Parathyroid adenoma (tissue), 2 donors: ENCODE data around the gene CAMK2D.

Source experiments
- H2AFZ ChIP-seq: fragments of 300-600 bp; sonication (generic); one replicate; pipeline ENCODE4 v1.7.0; 2017; ENCODE audit warnings: antibody characterized with exemption, mild to moderate bottlenecking
- H3K27ac ChIP-seq: fragments of 300-600 bp; sonication (generic); one replicate; pipeline ENCODE4 v1.7.0; 2017
- H3K27me3 ChIP-seq: fragments of 300-600 bp; sonication (generic); one replicate; pipeline ENCODE4 v1.7.0; 2017; ENCODE audit warnings: low read length; ENCODE audit not compliant: control insufficient read depth, insufficient read depth
- H3K36me3 ChIP-seq: fragments of 300-600 bp; sonication (generic); one replicate; pipeline ENCODE4 v1.7.0; 2017; ENCODE audit warnings: low read length; ENCODE audit not compliant: control insufficient read depth, insufficient read depth
- H3K4me1 ChIP-seq: fragments of 300-600 bp; sonication (generic); one replicate; pipeline ENCODE4 v1.7.0; 2017; ENCODE audit warnings: control low read depth
- H3K4me2 ChIP-seq: fragments of 300-600 bp; sonication (generic); one replicate; pipeline ENCODE4 v1.7.0; 2017; ENCODE audit warnings: low read length
- H3K4me3 ChIP-seq: fragments of 300-600 bp; sonication (generic); one replicate; pipeline ENCODE4 v1.7.0; 2017; ENCODE audit warnings: low read depth, low read length
- H3K79me2 ChIP-seq: fragments of 300-600 bp; sonication (generic); one replicate; pipeline ENCODE4 v1.7.0; 2017; ENCODE audit warnings: control low read depth
- H3K9ac ChIP-seq: fragments of 300-600 bp; sonication (generic); one replicate; pipeline ENCODE4 v1.7.0; 2017; ENCODE audit warnings: mild to moderate bottlenecking
- H3K9me3 ChIP-seq: fragments of 300-600 bp; sonication (generic); one replicate; pipeline ENCODE4 v1.7.0; 2017; ENCODE audit warnings: low read length; ENCODE audit not compliant: control insufficient read depth
- TF ChIP-seq, protein P1 (sequence below): fragments of 300-600 bp; sonication (generic); IDR thresholded peaks from one replicate; pipeline ENCODE4 v1.7.0; 2017; ENCODE audit warnings: antibody characterized with exemption, mild to moderate bottlenecking
- donor health status: primary hyperparathyroidism.

Gene CAMK2D

DNA sequence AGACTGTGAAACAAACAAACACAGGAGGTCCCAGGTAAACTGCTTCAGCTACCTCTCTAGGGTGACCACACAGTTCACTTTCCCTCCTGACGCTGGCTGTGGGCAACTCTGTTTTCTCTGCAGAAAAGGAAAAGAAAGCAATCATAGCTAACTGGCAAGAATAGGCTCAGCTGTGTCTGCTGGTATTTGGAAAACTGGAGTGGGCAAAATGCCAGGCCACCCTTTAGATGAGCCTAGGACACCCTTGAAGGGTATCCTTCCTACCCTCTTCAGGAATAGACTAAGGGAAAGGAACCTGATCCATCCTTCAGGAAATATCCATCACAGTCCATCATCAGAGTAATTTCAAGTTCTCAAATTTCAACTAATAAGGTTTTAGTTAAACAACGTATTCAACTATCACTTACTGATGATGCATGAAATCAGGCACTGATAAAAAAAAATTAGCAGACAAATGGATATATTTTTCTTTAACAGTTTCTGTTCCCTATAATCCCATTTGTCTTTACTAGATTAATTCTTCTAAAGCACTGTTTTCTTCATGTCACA lies 60.9 kb downstream of the CAMK2D start:
- Histone ChIP-seq H3K4me2 (no peak overlapping the region), H3K27ac (no peak overlapping the region), H3K9me3 (no peaks in the 10 kb centered on the region)

DNA sequence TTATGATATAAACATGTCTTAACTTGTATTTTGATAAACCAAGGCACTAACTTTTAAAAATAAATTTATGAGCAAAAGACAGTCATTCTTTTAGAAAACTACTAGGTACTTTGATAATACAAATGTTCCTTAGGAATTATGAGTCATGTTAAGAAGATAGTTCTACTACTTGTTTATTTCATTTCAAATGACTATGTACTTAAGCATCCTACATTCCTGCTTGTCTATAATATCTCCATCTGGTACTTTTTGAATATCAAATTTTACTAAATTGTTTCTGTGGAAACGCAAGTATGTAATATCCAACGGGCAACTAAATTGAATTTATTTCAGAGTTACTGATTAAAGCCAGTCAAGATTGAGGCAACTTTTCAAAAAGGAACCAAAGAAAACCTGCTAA lies 61.8 kb downstream of the CAMK2D start:
- Histone ChIP-seq H3K79me2 (peaks cover 2% of the 10 kb centered on the region), H3K9me3 (no peaks in the 10 kb centered on the region), H2AFZ (no peak overlapping the region), H3K4me2 (no peak overlapping the region), H3K27ac (no peak overlapping the region), H3K27me3 (no peaks in the 10 kb centered on the region), H3K9ac (no peak overlapping the region), H3K4me1 (peaks cover 3% of the 10 kb centered on the region), H3K36me3 (no peaks in the 10 kb centered on the region), H3K4me3 (no peak overlapping the region)
- TF ChIP-seq, protein P1, sequence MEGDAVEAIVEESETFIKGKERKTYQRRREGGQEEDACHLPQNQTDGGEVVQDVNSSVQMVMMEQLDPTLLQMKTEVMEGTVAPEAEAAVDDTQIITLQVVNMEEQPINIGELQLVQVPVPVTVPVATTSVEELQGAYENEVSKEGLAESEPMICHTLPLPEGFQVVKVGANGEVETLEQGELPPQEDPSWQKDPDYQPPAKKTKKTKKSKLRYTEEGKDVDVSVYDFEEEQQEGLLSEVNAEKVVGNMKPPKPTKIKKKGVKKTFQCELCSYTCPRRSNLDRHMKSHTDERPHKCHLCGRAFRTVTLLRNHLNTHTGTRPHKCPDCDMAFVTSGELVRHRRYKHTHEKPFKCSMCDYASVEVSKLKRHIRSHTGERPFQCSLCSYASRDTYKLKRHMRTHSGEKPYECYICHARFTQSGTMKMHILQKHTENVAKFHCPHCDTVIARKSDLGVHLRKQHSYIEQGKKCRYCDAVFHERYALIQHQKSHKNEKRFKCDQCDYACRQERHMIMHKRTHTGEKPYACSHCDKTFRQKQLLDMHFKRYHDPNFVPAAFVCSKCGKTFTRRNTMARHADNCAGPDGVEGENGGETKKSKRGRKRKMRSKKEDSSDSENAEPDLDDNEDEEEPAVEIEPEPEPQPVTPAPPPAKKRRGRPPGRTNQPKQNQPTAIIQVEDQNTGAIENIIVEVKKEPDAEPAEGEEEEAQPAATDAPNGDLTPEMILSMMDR, result no peak

More for the DNA sequence above, 60.9 kb downstream of the CAMK2D start:
- H3K79me2 ChIP-seq, result no peaks in the 10 kb centered on the region
- no peaks in the 10 kb centered on the region for H3K36me3 ChIP-seq
- H3K9ac ChIP-seq, result no peak overlapping the region
- TF ChIP-seq, protein P1, result no peak
- peaks cover 3% of the 10 kb centered on the region for H3K4me1 ChIP-seq
- H3K27me3 ChIP-seq, result no peaks in the 10 kb centered on the region
- no peak overlapping the region for H2AFZ ChIP-seq
- no peak overlapping the region for H3K4me3 ChIP-seq

DNA sequence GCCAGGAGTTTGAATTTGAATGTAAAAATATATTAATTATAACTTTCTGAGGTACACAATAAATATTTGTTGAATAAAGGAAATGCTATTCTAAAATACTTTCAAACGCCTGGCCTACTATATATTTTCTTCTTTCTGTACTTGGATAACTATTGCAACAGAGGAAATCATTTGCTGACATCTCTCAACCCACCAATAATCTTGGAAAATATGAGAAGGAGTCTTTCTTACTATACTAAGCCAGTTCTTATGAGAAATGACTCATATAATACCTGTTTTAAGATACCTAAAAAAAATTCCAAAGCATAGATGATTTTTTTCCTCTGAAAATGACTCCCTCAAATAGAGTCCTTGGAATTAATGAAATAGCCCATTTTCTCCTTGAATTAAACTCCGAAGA lies 64.1 kb downstream of the CAMK2D start:
- Histone ChIP-seq H3K27ac (no peak overlapping the region), H3K9ac (no peak overlapping the region), H3K4me2 (no peak overlapping the region), H3K9me3 (no peaks in the 10 kb centered on the region), H2AFZ (no peak overlapping the region), H3K27me3 (no peaks in the 10 kb centered on the region), H3K36me3 (no peaks in the 10 kb centered on the region), H3K79me2 (peaks cover 2% of the 10 kb centered on the region), H3K4me3 (no peak overlapping the region), H3K4me1 (peaks cover 3% of the 10 kb centered on the region)
- TF ChIP-seq, protein P1, result no peak

DNA sequence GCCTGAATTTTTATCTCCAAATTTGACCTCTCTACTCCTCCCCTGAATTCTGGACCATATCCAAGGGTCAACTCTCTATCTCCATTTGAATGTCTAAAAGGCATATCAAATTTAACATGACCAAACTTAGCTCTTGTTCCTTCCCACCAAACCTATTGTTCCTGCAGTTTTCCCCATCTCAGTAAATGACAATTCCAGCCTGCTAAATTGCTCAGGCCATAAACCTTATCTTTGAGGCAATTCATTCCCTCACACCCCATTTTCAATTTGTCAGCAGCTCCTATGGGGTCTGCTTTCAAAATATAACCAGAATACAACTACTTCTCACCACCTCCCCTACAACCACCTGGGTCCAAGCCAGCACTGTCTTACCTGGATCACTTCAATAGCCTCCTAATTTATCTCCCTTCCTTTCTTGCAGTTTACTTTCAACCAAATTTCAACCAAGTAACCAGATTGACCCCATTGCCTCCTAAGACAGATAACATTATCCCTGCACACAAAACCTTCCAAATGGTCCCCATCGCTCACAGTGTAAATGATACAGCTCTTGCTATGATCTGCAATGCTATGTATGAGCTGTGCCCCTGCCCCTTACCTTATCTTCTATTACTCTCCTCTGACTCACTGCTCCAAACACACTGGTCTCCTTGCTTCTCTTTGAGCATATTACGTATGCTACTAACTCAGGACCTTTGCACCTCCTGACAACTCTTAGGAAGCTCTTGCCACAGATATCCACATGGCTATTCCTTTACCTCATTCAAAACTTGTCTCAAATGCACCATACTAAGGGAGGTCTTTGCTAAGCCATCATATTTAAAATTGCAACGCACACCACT lies 66.0 kb downstream of the CAMK2D start:
- TF ChIP-seq, protein P1, result no peak
- peaks cover 3% of the 10 kb centered on the region for H3K4me1 ChIP-seq

More for the DNA sequence above, 66.0 kb downstream of the CAMK2D start:
- no peak overlapping the region for H3K4me3 ChIP-seq
- H2AFZ ChIP-seq, result no peak overlapping the region
- peaks cover 2% of the 10 kb centered on the region for H3K79me2 ChIP-seq
- H3K27ac ChIP-seq, result no peak overlapping the region
- no peak overlapping the region for H3K4me2 ChIP-seq
- no peak overlapping the region for H3K9ac ChIP-seq
- H3K27me3 ChIP-seq, result no peaks in the 10 kb centered on the region
- H3K36me3 ChIP-seq, result no peaks in the 10 kb centered on the region
- no peaks in the 10 kb centered on the region for H3K9me3 ChIP-seq
